PC-3 (cell line): ENCODE data around the gene MTA1.

Experiments
- CTCF ChIP-seq: fragments of 300-600 bp; sonication (generic); conservative IDR thresholded peaks from 2 replicates; pipeline ENCODE4 v1.5.1; 2017; ENCODE audit warnings: antibody characterized with exemption, low read depth, mild to moderate bottlenecking, low read length
- EZH2phosphoT487 ChIP-seq: fragments of 300-600 bp; sonication (generic); IDR thresholded peaks from 2 replicates; pipeline ENCODE4 v1.6.1; 2018; ENCODE audit warnings: mild to moderate bottlenecking, antibody characterized with exemption, low read length, borderline replicate concordance

GRCh38 chr14:105503296-105503640 is 83.6 kb downstream of the MTA1 start:
- TF ChIP-seq CTCF (no peak), EZH2phosphoT487 (no peak)
